Mesothelial cell of epicardium (in vitro differentiated cells): Measurements from ENCODE around the gene C4BPB. TPM values are rescaled to one million over a fixed set of nuclear protein-coding genes. Genes with fewer than 3 reads are reported as not detected.

Experiments used
- DNase-seq, 2 experiments: peaks; one replicate each; pipeline ENCODE4 v3.0.0; 2021; ENCODE audit warnings: low spot score in 2 of 2; ENCODE audit not compliant: unreplicated experiment in 2 of 2
- H3K27ac Mint-ChIP-seq: 2 replicates; pipeline ENCODE4 v1.8.0; 2021; ENCODE audit warnings: mixed read lengths
- H3K27me3 Mint-ChIP-seq: 2 replicates; pipeline ENCODE4 v1.8.0; 2021; ENCODE audit warnings: low read depth, mixed read lengths
- H3K36me3 Mint-ChIP-seq: 2 replicates; pipeline ENCODE4 v1.8.0; 2021; ENCODE audit warnings: mixed read lengths
- H3K4me1 Mint-ChIP-seq: 2 replicates; pipeline ENCODE4 v1.8.0; 2021; ENCODE audit warnings: mixed read lengths
- H3K4me3 Mint-ChIP-seq: 2 replicates; pipeline ENCODE4 v1.8.0; 2021; ENCODE audit warnings: mild to moderate bottlenecking, moderate library complexity, mixed read lengths
- H3K9me3 Mint-ChIP-seq: 2 replicates; pipeline ENCODE4 v1.8.0; 2021; ENCODE audit warnings: mixed read lengths
- total RNA-seq: library from RNA; stranded (reverse); gene quantifications from 3 replicates; pipeline ENCODE4 v1.2.1, GENCODE V29; 2021
- TF ChIP-seq, protein P1 (sequence below): fragments of 200-600 bp; sonication (generic); IDR thresholded peaks from one replicate; pipeline ENCODE4 v1.5.0; 2021; ENCODE audit warnings: antibody characterized with exemption; ENCODE audit not compliant: unreplicated experiment

Gene C4BPB
- total RNA-seq, 1 donor from 2014 or later, result not detected

DNA sequence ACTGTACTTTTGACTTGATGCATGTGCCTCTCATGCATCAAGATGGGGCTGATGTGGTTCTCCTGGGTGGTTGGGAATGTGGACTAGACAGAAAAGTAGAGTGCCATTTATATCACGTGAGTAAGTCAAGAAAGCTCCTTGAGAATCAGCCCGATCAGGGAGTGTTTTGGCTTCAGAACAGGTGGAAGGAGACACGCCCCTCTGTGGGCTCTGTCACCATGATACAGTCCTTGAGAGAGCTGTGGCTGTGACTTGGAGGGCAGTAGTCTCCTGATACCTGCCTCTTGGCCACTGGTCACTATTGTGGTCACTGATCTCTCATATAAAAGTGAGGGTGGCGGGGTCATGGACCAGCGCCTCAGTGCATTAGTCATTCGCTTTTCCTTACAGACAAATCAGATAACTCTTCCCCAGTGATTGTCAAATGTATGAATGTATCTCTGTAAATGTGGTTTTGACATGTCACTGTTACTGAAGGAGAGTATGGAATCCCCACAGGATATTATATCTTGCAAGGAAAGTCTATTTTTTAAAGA, 8.9 kb upstream of the C4BPB start:
- Mint-ChIP-seq H3K36me3 (no peaks in the 10 kb centered on the region), H3K4me3 (no peak overlapping the region), H3K4me1 (peaks cover 21% of the 10 kb centered on the region), H3K27me3 (no peaks in the 10 kb centered on the region), H3K9me3 (no peaks in the 10 kb centered on the region), H3K27ac (no peak overlapping the region)
- DNase-seq, result no peak
- TF ChIP-seq, protein P1, sequence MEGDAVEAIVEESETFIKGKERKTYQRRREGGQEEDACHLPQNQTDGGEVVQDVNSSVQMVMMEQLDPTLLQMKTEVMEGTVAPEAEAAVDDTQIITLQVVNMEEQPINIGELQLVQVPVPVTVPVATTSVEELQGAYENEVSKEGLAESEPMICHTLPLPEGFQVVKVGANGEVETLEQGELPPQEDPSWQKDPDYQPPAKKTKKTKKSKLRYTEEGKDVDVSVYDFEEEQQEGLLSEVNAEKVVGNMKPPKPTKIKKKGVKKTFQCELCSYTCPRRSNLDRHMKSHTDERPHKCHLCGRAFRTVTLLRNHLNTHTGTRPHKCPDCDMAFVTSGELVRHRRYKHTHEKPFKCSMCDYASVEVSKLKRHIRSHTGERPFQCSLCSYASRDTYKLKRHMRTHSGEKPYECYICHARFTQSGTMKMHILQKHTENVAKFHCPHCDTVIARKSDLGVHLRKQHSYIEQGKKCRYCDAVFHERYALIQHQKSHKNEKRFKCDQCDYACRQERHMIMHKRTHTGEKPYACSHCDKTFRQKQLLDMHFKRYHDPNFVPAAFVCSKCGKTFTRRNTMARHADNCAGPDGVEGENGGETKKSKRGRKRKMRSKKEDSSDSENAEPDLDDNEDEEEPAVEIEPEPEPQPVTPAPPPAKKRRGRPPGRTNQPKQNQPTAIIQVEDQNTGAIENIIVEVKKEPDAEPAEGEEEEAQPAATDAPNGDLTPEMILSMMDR, result no peak

DNA sequence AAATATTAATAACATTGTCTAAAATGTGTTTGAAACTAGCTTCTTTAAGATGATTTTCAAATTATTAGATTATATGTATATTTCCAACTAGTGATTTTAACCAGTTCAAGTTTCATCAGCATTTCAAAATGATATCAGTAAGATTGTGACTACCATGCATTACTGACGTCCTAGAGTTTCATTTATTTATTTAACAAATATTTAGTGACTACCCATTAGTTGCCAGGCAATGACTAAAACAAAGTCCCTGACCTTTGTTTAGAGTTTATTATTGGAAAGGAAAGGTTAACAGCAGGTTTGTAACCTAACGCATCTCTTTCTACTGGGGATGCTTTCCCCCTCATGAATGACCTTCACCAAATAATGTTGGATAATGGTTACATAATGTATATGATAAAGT, 7.6 kb upstream of the C4BPB start:
- no peaks in the 10 kb centered on the region for H3K36me3 Mint-ChIP-seq
- no peak overlapping the region for H3K4me3 Mint-ChIP-seq
- H3K27ac Mint-ChIP-seq, result no peak overlapping the region
- DNase-seq, result no peak
- H3K27me3 Mint-ChIP-seq, result no peaks in the 10 kb centered on the region
- H3K4me1 Mint-ChIP-seq, result peaks cover 34% of the 10 kb centered on the region
- TF ChIP-seq, protein P1, result no peak
- H3K9me3 Mint-ChIP-seq, result no peaks in the 10 kb centered on the region

DNA sequence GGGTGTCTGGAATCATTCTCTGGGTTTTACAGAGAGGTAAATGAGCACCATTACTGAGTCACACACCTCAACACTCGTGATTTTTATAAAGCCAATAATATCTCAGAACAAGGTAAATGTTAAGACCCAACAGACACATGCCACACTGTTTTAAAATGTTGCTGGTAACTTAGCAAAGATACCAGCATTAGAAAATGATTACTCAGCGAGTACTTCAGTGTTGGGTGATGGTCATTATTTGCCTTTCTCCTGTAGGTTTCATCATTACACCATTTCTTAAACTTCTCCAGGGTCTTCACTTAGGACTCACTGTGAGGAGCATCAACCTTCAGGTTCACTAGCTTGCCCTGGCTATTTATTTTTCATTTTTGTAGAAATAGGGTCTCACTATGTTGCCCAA, 6.9 kb upstream of the C4BPB start:
- Mint-ChIP-seq H3K9me3 (no peaks in the 10 kb centered on the region), H3K4me1 (peaks cover 38% of the 10 kb centered on the region), H3K4me3 (no peak overlapping the region), H3K27me3 (no peaks in the 10 kb centered on the region), H3K36me3 (no peaks in the 10 kb centered on the region), H3K27ac (no peak overlapping the region)
- DNase-seq, result no peak
- TF ChIP-seq, protein P1, result no peak

DNA sequence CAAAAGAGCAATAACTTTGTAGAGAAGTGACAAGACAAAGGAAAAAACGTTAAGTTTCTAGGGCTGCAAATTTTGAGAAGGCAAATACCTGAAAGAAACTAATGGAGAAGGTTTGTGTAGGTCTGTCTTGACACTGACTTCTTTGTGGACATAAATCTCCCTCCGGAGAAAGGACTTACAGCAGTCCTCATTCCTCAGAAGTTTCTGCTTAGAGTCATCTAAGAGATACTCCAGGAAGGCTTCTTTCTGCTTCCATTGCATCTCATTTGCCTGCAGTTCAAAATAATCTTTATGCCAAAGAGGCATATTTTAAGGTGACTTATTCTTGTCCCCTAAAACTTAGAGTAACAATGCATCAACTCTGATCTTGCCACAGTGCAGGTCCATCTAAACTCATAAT, 4.4 kb upstream of the C4BPB start:
- Mint-ChIP-seq H3K4me1 (peaks cover 59% of the 10 kb centered on the region), H3K27ac (peak overlapping the region; percentile 88), H3K4me3 (no peak overlapping the region), H3K27me3 (no peaks in the 10 kb centered on the region), H3K36me3 (no peaks in the 10 kb centered on the region), H3K9me3 (no peaks in the 10 kb centered on the region)
- TF ChIP-seq, protein P1, result no peak
- DNase-seq, result no peak

DNA sequence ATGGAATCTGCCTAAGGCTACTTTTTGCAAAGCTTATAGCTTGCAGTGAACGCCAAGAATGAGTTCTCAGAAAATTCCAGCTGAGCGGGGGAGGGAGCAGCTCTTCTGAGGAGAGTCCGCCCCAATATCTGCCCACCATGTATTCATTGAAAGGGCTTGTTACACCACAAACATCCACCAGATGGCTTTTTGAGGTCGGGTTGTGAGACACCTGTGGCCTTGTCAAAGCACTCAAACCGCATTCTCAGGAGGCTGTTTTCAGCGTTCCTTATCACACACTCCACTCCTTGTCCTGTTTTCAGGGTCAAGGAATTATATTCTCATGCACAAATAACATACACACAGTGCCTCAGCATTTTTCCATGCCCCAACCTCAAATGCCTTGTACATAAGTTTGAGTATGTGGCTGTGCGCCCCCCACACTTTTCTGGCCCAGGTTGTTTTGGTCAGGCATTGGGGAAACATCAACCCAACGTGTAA, 3.9 kb upstream of the C4BPB start:
- peaks cover 61% of the 10 kb centered on the region for H3K4me1 Mint-ChIP-seq
- H3K27ac Mint-ChIP-seq, result peak overlapping the region; percentile 88
- H3K27me3 Mint-ChIP-seq, result no peaks in the 10 kb centered on the region
- no peaks in the 10 kb centered on the region for H3K9me3 Mint-ChIP-seq
- H3K36me3 Mint-ChIP-seq, result no peaks in the 10 kb centered on the region
- no peak overlapping the region for H3K4me3 Mint-ChIP-seq
- peak; percentile 36 to 58 for DNase-seq
- TF ChIP-seq, protein P1, result peak; percentile 58

DNA sequence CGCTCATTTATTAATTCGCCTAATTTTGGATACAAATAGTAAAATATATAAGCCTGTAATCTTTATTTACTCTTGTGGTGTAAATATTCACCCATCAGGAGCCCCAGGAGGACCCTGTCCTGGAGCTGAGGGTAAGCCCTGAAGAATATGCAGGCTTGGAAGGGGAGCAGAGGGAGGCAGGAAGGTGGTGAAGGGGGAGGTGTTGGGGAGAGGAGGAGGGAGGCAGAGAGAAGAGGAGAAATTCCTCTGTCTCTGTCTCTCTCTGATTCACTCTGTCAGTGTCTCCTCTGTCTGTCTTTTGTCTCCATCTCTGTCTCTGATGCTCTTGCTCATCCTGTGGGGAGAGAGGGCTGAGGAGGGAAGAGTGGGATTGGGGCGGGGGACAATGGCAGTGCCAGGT, 2.8 kb upstream of the C4BPB start:
- peak overlapping the region; percentile 44 for H3K27ac Mint-ChIP-seq
- no peaks in the 10 kb centered on the region for H3K36me3 Mint-ChIP-seq
- peaks cover 61% of the 10 kb centered on the region for H3K4me1 Mint-ChIP-seq
- no peaks in the 10 kb centered on the region for H3K9me3 Mint-ChIP-seq
- no peak for DNase-seq
- H3K27me3 Mint-ChIP-seq, result no peaks in the 10 kb centered on the region
- TF ChIP-seq, protein P1, result no peak
- H3K4me3 Mint-ChIP-seq, result no peak overlapping the region
